K562 (cell line): ENCODE data around the gene LASP1NB.

Experiments used
- CEBPB ChIP-seq: fragments of 450-650 bp; IDR thresholded peaks from 2 replicates; pipeline ENCODE4 v1.6.1; 2016; ENCODE audit warnings: missing genetic modification characterization, missing compliant biosample characterization
- CEBPG ChIP-seq, 3 experiments: fragments of 200-800 bp in 1 of 3; sonication (Bioruptor generic) in 1 of 3; sonication (generic) in 1 of 3; formaldehyde crosslinking in 1 of 3; IDR thresholded peaks in 2 of 3; conservative IDR thresholded peaks in 1 of 3; 2 replicates each; pipeline versions ENCODE4 v1.6.1 to v1.8.0; 2016 to 2022; ENCODE audit warnings: missing compliant biosample characterization in 2 of 3, missing genetic modification characterization in 2 of 3, mild to moderate bottlenecking in 1 of 3, missing genetic modification reagents in 1 of 3
- ETV1 ChIP-seq: fragments of 450-650 bp; conservative IDR thresholded peaks from 2 replicates; pipeline ENCODE4 v1.6.1; 2016; ENCODE audit warnings: missing genetic modification characterization, control low read depth, low read depth, missing compliant biosample characterization
- PHB2 ChIP-seq: fragments of 450-650 bp; IDR thresholded peaks from 2 replicates; pipeline ENCODE4 v1.6.1; 2017; ENCODE audit warnings: low read depth
- POLR2A ChIP-seq: fragments of 450-650 bp; conservative IDR thresholded peaks from 2 replicates; pipeline ENCODE4 v1.6.1; 2016
- RAD21 ChIP-seq, 2 experiments: fragments of 250-450 bp in 1 of 2; fragments of 450-650 bp in 1 of 2; sonication (Bioruptor Pico) in 1 of 2; formaldehyde crosslinking in 1 of 2; IDR thresholded peaks in 1 of 2; conservative IDR thresholded peaks in 1 of 2; 2 replicates each; pipeline versions ENCODE4 v1.4.0 to v1.8.0; 2020 to 2022; ENCODE audit warnings: mild to moderate bottlenecking in 2 of 2, moderate library complexity in 1 of 2
- SRF ChIP-seq, 2 experiments: fragments of 250-450, 450-650 bp in 1 of 2; sonication (Bioruptor Pico) in 1 of 2; sonication (generic) in 1 of 2; formaldehyde crosslinking; IDR thresholded peaks; 2 replicates each; pipeline versions ENCODE4 v1.5.0 to v1.5.1; 2020 to 2022; ENCODE audit warnings: mild to moderate bottlenecking in 1 of 2, missing genetic modification reagents in 1 of 2
- TCF3 ChIP-seq: sonication (generic); formaldehyde crosslinking; IDR thresholded peaks from 2 replicates; pipeline ENCODE4 v1.4.0; 2020; ENCODE audit warnings: mild to moderate bottlenecking, missing genetic modification reagents
- TFE3 ChIP-seq: fragments of 450-650 bp; formaldehyde crosslinking; IDR thresholded peaks from 2 replicates; pipeline ENCODE4 v1.4.0; 2020; ENCODE audit warnings: mild to moderate bottlenecking, mixed read lengths

GRCh38 chr17:38916771-38917170 lies 8.6 kb upstream of the LASP1NB start:
- no peak for TF ChIP-seq CEBPB
- no peak for TF ChIP-seq POLR2A
- no peak for TF ChIP-seq ETV1 (tag)
- TF ChIP-seq RAD21 (CRISPR knock-in tag; conservative IDR thresholded peaks at IDR 0.05 in 1 of 2, IDR thresholded peaks at IDR 0.05 in 1 of 2), result no peak
- no peak for TF ChIP-seq TCF3 (CRISPR knock-in tag)
- no peak for TF ChIP-seq TFE3
- TF ChIP-seq SRF (CRISPR knock-in tag; IDR thresholded peaks at IDR 0.05), result no peak
- TF ChIP-seq CEBPG (CRISPR knock-in tag; IDR thresholded peaks at IDR 0.05), result no peak
- no peak for TF ChIP-seq CEBPG (tag; conservative IDR thresholded peaks at IDR 0.05 in 1 of 2, IDR thresholded peaks at IDR 0.05 in 1 of 2)
- no peak for TF ChIP-seq PHB2
